T-helper 1 cell treated with Interleukin-12 subunit alpha and Interleukin-12 subunit beta and Interleukin-4 antibody, amounts not matched to agents 30 μg/mL and 1 μg/mL, for 36 hours (primary cell): ENCODE measurements around the gene IFT172.
A peak's percentile ranks its signal among the peaks of the same experiment; 100 is the strongest.
"Not testable (repeated sequence)": the region's sequence is repeated elsewhere in the genome, so short reads cannot be mapped to it uniquely, and the experiment has no call there.

ENCODE experiments used
- H3K27ac Mint-ChIP-seq: one replicate; pipeline ENCODE4 v1.8.0; 2021; ENCODE audit warnings: mild to moderate bottlenecking, mixed read lengths
- H3K27me3 Mint-ChIP-seq: one replicate; pipeline ENCODE4 v1.8.0; 2021; ENCODE audit warnings: low read depth, mixed read lengths
- H3K36me3 Mint-ChIP-seq: one replicate; pipeline ENCODE4 v1.8.0; 2021; ENCODE audit warnings: low read depth, mixed read lengths
- H3K4me1 Mint-ChIP-seq: one replicate; pipeline ENCODE4 v1.8.0; 2021; ENCODE audit warnings: low read depth, mixed read lengths
- H3K4me3 Mint-ChIP-seq: one replicate; pipeline ENCODE4 v1.8.0; 2021; ENCODE audit warnings: mild to moderate bottlenecking, moderate library complexity, mixed read lengths
- H3K9me3 Mint-ChIP-seq: one replicate; pipeline ENCODE4 v1.8.0; 2021; ENCODE audit warnings: mixed read lengths

IFT172 gene

DNA sequence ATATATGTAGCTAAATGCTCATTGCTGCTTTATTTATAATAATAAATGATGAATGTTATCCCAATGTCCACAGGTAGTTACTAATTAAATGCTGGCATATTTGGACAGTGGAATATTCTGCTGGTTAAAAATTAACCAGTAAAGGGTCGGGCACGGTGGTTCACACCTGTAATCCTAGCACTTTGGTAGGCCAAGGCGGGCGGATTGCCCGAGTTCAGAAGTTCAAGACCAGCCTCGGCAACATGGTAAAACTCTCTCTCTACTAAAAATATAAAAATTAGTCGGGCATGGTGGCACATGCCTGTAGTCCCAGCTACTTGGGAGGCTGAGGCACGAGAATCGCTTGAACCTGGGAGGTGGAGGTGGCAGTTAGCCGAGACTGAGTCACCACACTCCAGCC is 64.5 kb downstream of the IFT172 start:
- H3K36me3 Mint-ChIP-seq, H3K27me3 Mint-ChIP-seq, H3K4me3 Mint-ChIP-seq, H3K9me3 Mint-ChIP-seq, H3K27ac Mint-ChIP-seq: not testable (repeated sequence)
- H3K4me1 Mint-ChIP-seq: peaks cover 13% of the 10 kb centered on the region

DNA sequence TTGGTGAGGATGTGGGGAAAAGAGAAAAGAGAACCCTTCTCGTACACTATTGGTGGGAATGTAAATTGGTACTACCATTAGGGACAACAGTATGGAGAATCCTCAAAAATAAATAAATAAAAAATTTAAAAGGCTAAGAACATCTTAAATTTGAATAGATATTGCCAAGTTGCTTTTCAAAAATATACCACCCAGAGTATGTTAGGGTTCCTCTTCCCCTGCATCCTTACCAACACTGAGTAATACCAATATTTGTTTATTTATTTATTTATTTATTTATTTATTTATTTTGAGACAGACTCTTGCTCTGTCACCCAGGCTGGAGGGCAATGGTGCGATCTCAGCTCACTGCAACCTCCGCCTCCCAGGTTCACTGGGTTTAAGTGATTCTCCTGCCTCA is 66.6 kb downstream of the IFT172 start:
- H3K9me3 Mint-ChIP-seq: no peaks in the 10 kb centered on the region
- H3K27ac Mint-ChIP-seq: no peak overlapping the region
- H3K36me3 Mint-ChIP-seq: no peaks in the 10 kb centered on the region
- H3K4me1 Mint-ChIP-seq: peaks cover 4% of the 10 kb centered on the region
- H3K4me3 Mint-ChIP-seq: no peak overlapping the region
- peaks cover 7% of the 10 kb centered on the region for H3K27me3 Mint-ChIP-seq

DNA sequence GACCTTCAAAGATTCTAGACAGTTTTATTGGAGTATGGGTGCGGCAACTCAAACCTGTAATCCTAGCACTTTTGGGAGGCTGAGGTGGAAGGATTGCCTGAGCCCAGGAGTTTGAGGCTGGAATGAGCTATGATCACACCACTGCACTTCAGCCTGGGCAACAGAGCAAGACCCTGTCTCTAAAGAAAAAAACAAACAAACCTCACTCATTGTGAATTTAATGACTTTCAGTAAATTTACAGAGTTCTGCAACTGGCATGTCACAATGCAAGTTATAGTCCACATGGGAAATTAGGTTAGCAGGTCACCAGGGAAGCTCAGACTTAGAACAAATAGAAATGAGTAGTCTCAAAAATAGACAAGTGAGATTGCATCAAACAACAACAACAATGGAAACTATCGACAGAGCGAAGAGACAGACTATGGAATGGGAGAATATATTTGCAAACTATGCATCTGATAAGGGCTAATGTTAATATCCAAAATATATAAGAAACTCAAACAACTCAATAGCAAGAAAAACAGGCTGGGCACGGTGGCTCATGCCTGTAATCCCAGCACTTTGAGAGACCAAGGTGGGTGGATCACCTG is 67.8 kb downstream of the IFT172 start:
- Mint-ChIP-seq H3K27ac (no peak overlapping the region), H3K4me3 (no peak overlapping the region), H3K9me3 (no peaks in the 10 kb centered on the region), H3K27me3 (peaks cover 7% of the 10 kb centered on the region), H3K36me3 (no peaks in the 10 kb centered on the region), H3K4me1 (no peaks in the 10 kb centered on the region)

DNA sequence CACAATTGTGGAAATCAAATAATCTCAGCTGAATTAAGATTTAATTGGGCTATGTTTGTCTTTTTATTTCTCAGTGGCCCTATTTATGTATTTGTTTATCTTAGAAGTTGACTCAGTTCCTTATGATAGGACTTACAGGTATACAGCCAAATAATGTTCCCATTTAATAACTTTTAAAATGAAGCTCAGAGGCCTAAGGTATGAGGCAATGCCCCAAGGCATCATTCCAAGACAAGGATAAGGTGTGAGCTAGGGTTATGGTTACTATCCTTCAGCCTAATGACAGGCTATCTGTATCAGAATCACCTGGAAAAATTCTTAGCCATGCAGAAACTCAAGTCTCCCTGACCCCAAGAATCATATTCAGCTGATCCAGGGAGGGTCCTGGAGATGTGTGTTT is 68.5 kb downstream of the IFT172 start:
- no peaks in the 10 kb centered on the region for H3K4me1 Mint-ChIP-seq
- no peaks in the 10 kb centered on the region for H3K36me3 Mint-ChIP-seq
- no peak overlapping the region for H3K27ac Mint-ChIP-seq
- H3K4me3 Mint-ChIP-seq: no peak overlapping the region
- peaks cover 7% of the 10 kb centered on the region for H3K27me3 Mint-ChIP-seq
- no peaks in the 10 kb centered on the region for H3K9me3 Mint-ChIP-seq

DNA sequence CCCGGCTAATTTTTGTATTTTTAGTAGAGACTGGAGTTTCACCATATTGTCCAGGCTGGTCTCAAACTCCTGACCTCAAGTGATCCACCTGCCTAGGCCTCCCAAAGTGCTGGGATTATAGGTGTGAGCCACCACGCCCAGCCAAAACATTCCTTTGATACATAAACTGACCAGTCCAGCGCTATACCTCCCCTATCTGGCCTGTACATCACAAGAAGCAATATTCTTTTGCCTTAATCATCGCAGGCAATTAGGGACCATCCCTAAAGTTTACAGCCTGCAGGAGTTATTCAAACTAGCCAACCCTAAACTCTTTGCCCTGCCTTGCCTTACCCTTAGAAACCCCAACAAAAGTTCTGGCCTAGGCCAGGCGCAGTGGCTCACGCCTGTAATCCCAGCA is 73.4 kb downstream of the IFT172 start:
- peaks cover 10% of the 10 kb centered on the region for H3K27me3 Mint-ChIP-seq
- peaks cover 2% of the 10 kb centered on the region for H3K36me3 Mint-ChIP-seq
- H3K4me3 Mint-ChIP-seq: no peak overlapping the region
- H3K9me3 Mint-ChIP-seq: no peaks in the 10 kb centered on the region
- H3K27ac Mint-ChIP-seq: no peak overlapping the region
- peaks cover 3% of the 10 kb centered on the region for H3K4me1 Mint-ChIP-seq

GRCh38 chr2:27412419-27413152 is 77.0 kb downstream of the IFT172 start:
- H3K4me1 Mint-ChIP-seq: peaks cover 16% of the 10 kb centered on the region
- no peak overlapping the region for H3K27ac Mint-ChIP-seq
- no peak overlapping the region for H3K4me3 Mint-ChIP-seq
- no peaks in the 10 kb centered on the region for H3K9me3 Mint-ChIP-seq
- peaks cover 7% of the 10 kb centered on the region for H3K36me3 Mint-ChIP-seq
- peaks cover 7% of the 10 kb centered on the region for H3K27me3 Mint-ChIP-seq

DNA sequence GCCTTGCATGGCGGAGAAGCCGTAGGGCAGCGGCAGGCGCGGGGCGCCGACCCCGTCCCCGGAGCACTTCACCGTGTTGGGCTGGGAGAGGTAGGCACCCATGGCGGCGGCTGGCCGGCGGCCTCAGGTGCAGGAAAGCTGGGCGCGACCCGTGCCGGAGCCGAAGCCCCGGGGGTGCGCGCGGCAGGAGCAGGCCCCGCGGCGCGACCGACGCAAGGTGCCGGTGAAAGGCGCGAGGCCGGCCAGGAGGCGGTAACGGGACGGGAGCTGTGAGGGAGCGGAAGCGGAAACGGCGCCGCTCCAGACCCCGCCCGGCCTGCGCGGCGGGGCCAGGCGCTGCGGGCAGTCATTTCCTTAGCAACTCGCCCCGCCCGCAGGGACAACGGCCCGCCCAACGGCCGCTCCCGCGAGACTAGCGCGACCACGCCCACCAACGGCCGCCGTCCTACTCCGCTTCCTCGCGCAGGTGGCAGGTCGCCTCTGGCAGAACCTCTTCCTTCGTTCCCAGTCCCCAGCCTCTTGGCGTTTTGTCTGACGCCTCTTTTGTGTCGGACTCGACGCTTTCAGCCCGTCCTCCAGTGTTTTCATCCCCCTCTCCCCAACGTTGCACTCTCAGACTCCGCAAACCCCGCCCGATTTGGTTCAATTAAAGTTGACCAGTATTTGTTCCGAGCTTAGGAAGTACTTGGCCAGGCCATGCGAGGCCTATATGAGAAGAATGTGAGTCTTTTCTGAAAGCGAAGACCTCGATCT is 80.0 kb downstream of the IFT172 start, which contains the start of gene PPM1G:
Gene PPM1G (minus strand): TSS at position 271 of the 753 bp plus-strand sequence. CDS start 169 bp downstream, at position 102.
- Mint-ChIP-seq H3K9me3 (no peaks in the 10 kb centered on the region), H3K36me3 (peaks cover 14% of the 10 kb centered on the region), H3K27ac (peak within 1 kb of the TSS; percentile 96), H3K4me3 (peak within 1 kb of the TSS; percentile 84), H3K4me1 (peaks cover 28% of the 10 kb centered on the region), H3K27me3 (peaks cover 7% of the 10 kb centered on the region)

GRCh38 chr2:27408601-27409320 is 80.8 kb downstream of the IFT172 start:
- peaks cover 7% of the 10 kb centered on the region for H3K27me3 Mint-ChIP-seq
- peak overlapping the region; percentile 84 for H3K4me3 Mint-ChIP-seq
- peaks cover 14% of the 10 kb centered on the region for H3K36me3 Mint-ChIP-seq
- H3K9me3 Mint-ChIP-seq: no peaks in the 10 kb centered on the region
- peak overlapping the region; percentile 72 for H3K27ac Mint-ChIP-seq
- H3K4me1 Mint-ChIP-seq: peaks cover 28% of the 10 kb centered on the region

DNA sequence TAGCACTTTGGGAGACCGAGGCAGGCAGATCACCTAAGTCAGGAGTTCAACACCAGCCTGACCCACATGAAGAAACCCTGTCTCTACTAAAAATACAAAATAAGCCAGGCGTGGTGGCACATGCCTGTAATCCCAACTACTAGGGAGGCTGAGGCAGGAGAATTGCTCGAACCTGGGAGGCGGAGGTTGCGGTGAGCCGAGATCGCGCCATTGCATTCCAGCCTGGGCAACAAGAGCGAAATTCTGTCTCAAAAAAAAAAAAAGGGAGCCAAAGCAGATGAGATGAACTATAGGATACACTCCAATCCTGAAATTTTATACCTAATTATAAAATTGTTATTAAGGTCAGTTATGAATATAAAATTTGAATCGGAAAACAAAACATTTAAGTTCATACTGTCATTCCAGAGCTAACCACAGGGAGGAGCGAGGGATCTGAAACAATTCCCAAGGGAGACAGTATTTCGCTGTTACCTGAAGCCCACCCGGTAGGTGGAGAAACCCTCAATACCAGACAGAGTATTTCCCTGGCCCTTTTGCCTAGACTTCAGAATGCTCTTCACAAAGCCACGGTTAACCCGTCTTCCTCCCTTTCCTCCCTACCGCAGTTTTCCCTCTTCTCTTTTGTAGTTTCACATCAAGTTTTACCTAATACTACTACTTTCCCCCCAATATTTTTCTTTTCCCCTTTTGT is 81.6 kb downstream of the IFT172 start:
- peaks cover 5% of the 10 kb centered on the region for H3K27me3 Mint-ChIP-seq
- H3K4me1 Mint-ChIP-seq: peaks cover 29% of the 10 kb centered on the region
- peak overlapping the region; percentile 84 for H3K4me3 Mint-ChIP-seq
- peak overlapping the region; percentile 57 for H3K27ac Mint-ChIP-seq
- H3K36me3 Mint-ChIP-seq: peaks cover 17% of the 10 kb centered on the region
- no peaks in the 10 kb centered on the region for H3K9me3 Mint-ChIP-seq

DNA sequence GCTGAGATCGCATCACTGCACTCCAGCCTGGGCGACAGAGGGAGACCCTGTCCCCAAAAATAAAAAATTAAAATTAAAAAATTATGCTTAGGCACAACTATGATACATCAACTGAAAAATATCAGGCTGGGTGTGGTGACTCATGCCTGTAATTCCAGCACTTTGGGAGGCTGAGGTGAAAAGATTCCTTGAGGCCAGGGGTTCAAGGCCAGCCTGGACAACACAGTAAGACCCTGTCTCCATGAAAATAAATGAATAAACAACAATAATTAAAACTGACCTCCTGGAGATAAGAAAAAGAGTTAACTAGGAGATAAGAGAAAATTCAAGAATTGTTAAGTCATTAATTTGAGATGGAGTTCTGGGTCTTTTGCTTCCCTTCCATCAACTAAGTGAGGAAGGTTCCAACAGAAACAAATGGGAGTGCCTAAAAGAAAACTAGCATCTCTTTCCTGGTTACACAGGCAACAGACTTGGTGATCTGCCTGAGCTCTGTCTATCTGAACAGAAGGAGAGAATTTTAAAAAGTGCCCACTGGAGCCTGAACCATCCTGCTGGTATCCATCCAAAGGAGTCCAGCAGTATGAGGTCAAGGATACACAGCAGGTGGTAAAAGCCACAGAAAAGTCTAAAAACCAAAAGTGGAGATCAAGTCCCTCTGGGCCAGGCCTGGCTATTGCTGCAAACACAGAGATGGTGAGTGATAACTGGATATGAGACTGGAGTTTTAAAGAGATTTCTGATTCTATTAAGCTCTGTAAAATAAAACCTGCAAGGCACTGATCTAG is 89.0 kb downstream of the IFT172 start:
- Mint-ChIP-seq H3K9me3 (no peaks in the 10 kb centered on the region), H3K4me3 (no peak overlapping the region), H3K27ac (peak overlapping the region; percentile 68), H3K4me1 (peaks cover 17% of the 10 kb centered on the region), H3K27me3 (no peaks in the 10 kb centered on the region), H3K36me3 (peaks cover 9% of the 10 kb centered on the region)

DNA sequence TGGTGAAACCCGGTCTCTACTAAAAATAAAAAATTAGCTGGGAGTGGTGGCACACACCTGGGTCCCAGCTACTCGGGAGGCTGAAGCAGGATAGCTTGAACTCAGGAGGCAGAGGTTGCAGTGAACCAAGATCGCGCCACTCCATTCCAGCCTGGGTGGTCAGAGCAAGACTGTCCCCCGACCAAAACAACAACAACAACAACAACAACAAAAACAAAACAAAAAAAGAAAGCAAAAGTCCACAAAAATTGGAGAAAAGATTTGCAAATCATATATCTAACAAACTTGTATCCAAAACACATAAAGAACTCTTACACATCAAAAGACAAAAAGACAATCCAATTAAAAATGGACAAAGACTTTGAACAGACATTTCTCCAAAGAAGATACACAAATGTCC is 90.6 kb downstream of the IFT172 start:
- Mint-ChIP-seq H3K27me3 (no peaks in the 10 kb centered on the region), H3K9me3 (no peaks in the 10 kb centered on the region), H3K4me1 (peaks cover 20% of the 10 kb centered on the region), H3K4me3 (no peak overlapping the region), H3K36me3 (peaks cover 9% of the 10 kb centered on the region), H3K27ac (no peak overlapping the region)
